Upper lobe of left lung (tissue), 4 donors: Measurements from ENCODE around the gene ADAM15.

ENCODE experiments used
- CTCF ChIP-seq, 6 experiments: fragments of 450-650 bp in 4 of 6; fragments of 200-600 bp in 2 of 6; sonication (generic) in 2 of 6; IDR thresholded peaks; one replicate each; pipeline ENCODE4 v1.5.1; 2016 to 2019; ENCODE audit warnings: antibody characterized with exemption in 6 of 6
- POLR2A ChIP-seq, 4 donors: fragments of 450-650 bp; IDR thresholded peaks; one replicate each; pipeline ENCODE4 v1.5.1; 2016 to 2017; ENCODE audit warnings: antibody characterized with exemption in 4 of 4, mild to moderate bottlenecking in 2 of 4
- POLR2AphosphoS5 ChIP-seq, 2 donors: sonication (generic); formaldehyde crosslinking; IDR thresholded peaks; one replicate each; pipeline ENCODE4 v1.5.1; 2017; ENCODE audit warnings: antibody characterized with exemption in 2 of 2

GRCh38 chr1:155011437-155012025 is 39.6 kb upstream of the ADAM15 start:
- no peak for TF ChIP-seq POLR2A (IDR thresholded peaks at IDR 0.05)
- TF ChIP-seq CTCF (IDR thresholded peaks at IDR 0.05), result no peak
- no peak for TF ChIP-seq POLR2AphosphoS5 (IDR thresholded peaks at IDR 0.05)
